HG03378 (cell line): ENCODE measurements around the gene MYLIP.
"Not testable (repeated sequence)": the region's sequence is repeated elsewhere in the genome, so short reads cannot be mapped to it uniquely, and the experiment has no call there.

Experiments used
- ATAC-seq: cut with Tn5 transposase; IDR thresholded peaks from one replicate; pipeline ENCODE4 v1.9.1; 2021; ENCODE audit warnings: mild to moderate bottlenecking, moderate library complexity; ENCODE audit not compliant: unreplicated experiment

Gene MYLIP

GRCh38 chr6:16168858-16169257 is 40.0 kb downstream of the MYLIP start:
- no peak for ATAC-seq

GRCh38 chr6:16171400-16171799 is 42.5 kb downstream of the MYLIP start:
- no peak for ATAC-seq

- ATAC-seq = no peak
Observed at GRCh38 chr6:16173167-16173940, 44.5 kb downstream of the MYLIP start.

- ATAC-seq = no peak
Observed at GRCh38 chr6:16174416-16175078, 45.7 kb downstream of the MYLIP start.

DNA sequence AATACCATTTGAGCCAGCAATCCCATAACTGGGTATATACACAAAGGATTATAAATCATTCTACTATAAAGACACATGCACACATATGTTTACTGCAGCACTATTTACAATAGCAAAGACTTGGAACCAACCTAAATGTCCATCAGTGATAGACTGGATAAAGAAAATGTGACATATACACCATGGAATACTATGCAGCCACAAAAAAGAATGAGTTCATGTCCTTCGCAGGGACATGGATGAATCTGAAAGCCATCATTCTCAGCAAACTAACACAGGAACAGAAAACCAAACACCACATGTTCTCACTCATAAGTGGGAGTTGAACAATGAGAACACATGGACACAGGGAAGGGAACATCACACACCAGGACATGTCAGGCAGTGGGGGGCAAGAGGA is 47.7 kb downstream of the MYLIP start:
- not testable (repeated sequence) for ATAC-seq

- no peak for ATAC-seq
Observed at GRCh38 chr6:16177881-16178280, 49.0 kb downstream of the MYLIP start.

DNA sequence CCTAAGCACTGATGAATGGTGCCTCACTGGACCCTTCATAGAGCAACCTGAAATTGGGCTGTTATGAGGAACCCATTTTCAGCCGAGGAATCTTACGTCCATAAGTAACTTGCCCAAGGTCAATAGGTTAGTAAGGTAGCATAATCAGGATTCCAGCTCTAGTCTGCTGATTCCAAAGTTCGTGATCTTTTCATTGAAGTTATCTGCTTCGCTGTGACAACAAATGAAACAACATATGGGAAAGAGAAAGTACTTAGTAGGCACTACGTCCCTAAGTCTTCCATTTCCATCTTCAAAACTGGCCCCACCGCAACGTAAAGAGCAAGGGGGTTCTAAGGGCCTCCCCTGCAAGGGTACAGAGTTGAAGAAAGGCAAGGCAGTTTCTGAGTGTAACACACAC is 49.5 kb downstream of the MYLIP start:
- no peak for ATAC-seq

- no peak for ATAC-seq
Observed at GRCh38 chr6:16179063-16179462, 50.2 kb downstream of the MYLIP start.

GRCh38 chr6:16179970-16180431 is 51.1 kb downstream of the MYLIP start:
- ATAC-seq = no peak

DNA sequence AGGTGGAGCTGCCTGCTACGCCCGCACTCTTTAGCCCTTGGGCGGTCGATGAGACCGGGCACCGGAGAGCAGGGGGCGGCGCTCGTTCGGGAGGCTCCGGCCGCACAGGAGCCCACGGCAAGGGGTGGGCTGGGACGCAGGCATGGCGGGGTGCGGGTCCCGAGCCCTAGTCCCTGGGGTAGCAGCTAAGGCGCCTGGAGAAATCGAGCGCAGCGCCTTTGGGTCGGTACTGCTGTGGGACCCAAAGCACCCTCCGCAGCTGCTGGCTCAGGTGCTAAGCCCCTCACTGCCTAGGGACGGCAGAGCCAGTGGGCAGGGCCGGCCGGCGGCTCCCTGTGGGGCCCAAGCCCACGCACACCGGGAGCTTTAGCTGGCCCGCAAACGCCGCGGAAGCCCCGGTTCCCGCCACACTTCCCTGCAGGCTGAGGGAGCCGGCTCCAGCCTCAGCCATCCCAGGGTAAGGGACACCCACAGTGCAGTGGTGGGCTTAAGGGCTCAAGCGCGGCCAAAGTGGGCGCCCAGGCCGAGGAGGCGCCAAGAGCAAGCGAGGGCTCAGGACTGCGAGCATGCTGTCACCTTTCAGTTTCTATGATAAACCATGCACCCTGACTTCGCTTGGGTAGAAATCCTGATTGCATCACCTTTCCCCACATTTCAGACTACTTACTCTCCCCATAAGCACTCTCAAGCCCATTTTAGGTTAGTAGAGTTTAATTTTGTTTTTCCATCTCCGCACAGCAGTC is 52.0 kb downstream of the MYLIP start:
- ATAC-seq = no peak

DNA sequence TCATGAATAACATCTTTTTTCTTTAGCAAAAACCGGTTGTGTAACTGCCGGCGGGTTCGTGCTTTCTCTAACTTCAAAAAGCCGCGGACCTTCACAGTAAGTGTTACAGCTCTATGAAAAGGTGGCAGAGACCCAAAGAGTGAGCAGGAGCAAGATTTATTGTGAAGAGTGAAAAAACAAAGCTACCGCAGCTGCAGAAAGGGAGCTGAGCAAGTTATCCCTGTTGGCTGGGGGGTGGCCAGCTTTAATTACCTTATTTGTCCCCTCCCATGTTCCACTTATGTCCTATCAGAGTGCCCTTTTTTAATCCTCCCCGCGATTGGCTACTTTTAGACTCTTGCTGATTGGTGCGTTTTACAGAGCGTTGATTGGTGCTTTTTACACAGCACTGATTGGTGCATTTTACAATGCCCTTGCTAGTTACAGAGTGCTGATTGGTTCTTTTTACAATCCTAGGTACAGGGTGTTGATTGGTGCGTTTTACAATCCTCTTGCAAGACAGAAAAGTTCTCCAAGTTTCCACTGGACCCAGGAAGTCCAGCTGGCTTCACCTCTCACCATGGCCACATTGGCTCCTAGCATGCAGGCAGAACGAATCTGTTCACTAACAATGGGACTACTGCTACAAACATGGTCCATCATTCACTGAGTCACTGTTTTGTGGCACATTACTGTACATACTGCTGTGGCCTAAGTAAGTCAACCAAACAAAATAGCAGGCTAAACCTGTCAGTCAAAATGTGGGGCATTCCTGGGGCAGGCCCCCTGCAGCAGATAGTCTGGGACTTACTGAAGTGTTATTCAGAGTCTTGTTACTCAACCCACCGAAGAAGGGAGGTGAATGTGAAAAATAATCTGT is 52.8 kb downstream of the MYLIP start:
- no peak for ATAC-seq

DNA sequence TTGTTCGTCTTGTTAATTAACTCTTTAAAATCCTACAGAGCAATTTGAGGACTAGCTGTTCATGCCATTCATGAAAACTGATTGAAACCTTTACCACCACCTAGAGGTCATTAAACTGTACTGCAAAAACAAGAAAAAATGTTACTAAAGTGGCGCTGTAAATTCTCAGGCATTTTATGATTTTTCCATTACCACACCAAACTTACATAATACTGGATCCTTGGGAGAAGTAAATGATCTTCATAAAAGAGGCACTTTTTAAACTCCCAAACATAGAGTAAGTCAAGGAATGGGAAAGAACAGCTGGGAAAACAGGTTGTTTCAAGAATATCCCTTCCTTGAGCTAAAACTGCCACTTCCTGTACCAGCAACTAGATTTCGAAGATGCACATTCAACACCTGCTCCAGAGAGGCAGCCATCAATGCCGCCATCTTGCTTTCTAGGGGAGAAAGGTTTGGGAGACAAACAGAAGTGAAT is 54.3 kb downstream of the MYLIP start:
- no peak for ATAC-seq

DNA sequence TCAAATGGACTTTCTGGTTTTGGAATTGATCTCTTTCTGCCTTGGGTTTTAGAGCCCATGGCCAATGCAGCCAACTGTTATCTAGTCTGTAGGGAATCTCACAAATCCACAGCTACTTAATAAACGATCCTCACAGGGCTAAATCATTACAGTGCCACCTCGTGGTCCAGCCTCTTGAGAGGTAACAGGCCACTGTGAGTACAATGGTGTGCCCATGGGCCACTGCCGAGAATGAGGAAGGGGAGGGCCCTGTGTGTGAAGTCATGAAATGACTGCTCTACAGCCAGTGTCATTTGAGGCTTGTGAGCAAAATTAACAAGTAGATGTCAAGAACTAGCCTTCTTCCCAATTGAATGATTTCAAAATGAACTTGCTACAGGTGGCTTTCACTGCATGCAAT is 55.2 kb downstream of the MYLIP start:
- ATAC-seq = no peak

GRCh38 chr6:16184551-16184950 is 55.7 kb downstream of the MYLIP start:
- ATAC-seq = no peak

- ATAC-seq = no peak
Observed at GRCh38 chr6:16187176-16187575, 58.3 kb downstream of the MYLIP start.

- ATAC-seq = no peak
Observed at GRCh38 chr6:16190214-16190613, 61.3 kb downstream of the MYLIP start.

- ATAC-seq = no peak
Observed at GRCh38 chr6:16196260-16196983, 67.5 kb downstream of the MYLIP start.

- ATAC-seq = no peak
Observed at GRCh38 chr6:16196984-16197546, 68.2 kb downstream of the MYLIP start.
